ENCODE data around the gene PCDHGC5. TPM values are rescaled to one million over a fixed set of nuclear protein-coding genes. Genes with fewer than 3 reads are reported as not detected.

The PCDHGC5 gene
- polyA plus RNA-seq, 6 donors from 2014 or later = not detected

DNA sequence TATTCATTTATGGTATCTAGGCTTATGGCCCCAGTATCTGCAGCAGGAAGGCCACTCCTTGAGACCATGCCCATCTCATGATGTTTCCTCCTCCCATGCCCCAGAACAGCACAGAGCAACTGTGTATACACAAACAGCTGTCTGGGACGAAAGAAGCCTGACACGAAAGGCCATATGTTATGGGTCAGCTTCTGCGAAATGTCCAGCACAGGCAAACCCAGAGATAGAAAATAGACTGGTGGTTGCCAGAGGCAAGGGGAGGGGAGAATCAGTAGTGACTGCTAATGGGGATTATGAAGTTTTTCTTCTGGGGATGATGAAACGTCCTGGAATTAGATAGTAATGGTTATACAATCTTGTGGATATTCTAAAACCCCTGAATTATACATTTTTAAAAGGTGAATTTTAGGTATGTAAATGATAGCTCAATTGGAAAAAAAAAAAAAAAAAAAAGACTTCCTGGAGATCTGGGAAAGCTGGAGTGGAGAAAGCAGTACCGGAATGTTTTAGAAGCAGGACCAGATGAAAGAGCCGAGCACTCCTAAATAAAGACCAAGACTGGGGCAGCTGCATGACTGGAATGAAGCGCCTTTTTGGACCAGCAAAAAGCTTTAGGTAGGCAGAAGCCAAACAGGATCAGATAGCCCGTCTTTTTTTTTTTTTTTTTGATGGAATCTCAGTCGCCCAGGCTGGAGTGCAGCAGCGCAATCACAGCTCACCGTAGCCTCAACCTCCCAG is 29.2 kb downstream of the PCDHGC5 start:
- no peak for ATAC-seq (ENCODE audit: low read depth in 2 of 2)
- Mint-ChIP-seq H3K4me3 (peak overlapping the region in 1 of 8 donors; percentile 18), H3K9me3 (no peaks in the 10 kb centered on the region), H3K4me1 (peaks cover 17 to 37% (median 34%) of the 10 kb centered on the region in 3 donors), H3K27ac (peak overlapping the region in 1 of 6 donors; percentile 32), H3K27me3 (no peaks in the 10 kb centered on the region), H3K36me3 (peaks cover 34 to 38% of the 10 kb centered on the region in 2 donors)
- DNase-seq = no peak

- no peaks in the 10 kb centered on the region for H3K9me3 Mint-ChIP-seq
- no peak for DNase-seq
- H3K4me1 Mint-ChIP-seq = peaks cover 13 to 34% (median 28%) of the 10 kb centered on the region in 3 donors
- no peak overlapping the region for H3K4me3 Mint-ChIP-seq
- H3K27me3 Mint-ChIP-seq = no peaks in the 10 kb centered on the region
- peaks cover 34 to 38% of the 10 kb centered on the region in 2 donors for H3K36me3 Mint-ChIP-seq
- H3K27ac Mint-ChIP-seq = peak overlapping the region in 2 of 6 donors; percentile 29 to 37
- no peak for ATAC-seq (ENCODE audit: low read depth in 2 of 2)
Observed at GRCh38 chr5:141518618-141519015, 29.7 kb downstream of the PCDHGC5 start.

DNA sequence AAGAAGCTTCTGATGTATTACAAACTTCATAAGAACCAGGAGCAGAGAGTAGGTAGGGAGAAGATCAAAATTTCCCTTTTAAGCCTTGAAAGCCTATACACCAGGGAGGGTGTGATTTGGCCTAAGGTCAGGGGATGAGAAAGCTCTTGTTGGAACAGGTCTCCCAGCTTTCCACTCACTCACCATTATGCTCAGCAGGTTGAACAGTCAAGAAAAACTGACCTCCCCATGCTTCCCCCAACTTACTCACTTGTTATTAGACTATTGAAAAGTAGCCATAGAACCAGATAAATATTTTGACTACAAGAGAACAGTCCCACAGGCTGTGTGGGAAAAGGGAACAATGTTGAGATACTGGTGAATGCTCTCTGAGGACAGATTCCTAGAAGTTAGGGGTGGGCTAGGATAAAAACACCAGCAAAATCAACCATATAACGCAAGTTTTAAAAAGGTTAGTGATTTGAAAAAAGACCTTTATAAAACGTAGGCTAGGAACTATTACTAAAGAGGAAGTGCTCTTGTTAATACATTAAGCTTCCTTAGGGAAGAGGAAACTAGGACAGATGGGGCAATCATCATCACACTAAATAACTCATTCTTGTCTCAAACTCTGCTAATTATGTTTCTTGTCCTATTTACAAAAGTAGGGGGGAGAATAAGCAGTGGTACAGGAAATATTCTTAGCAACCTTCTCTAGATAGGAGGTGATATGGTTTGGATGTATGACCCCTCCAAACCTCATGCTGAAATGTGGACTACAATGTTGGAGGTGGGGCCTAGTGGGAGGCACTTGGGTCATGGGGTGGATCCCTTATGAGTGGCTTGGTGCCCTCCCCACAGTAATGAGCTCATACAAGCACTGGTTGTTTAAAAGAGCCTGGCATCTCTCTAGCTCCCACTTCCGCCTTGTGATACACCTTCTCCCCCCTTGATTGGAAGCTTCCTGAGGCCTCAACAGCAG is 31.0 kb downstream of the PCDHGC5 start:
- peaks cover 8 to 25% (median 16%) of the 10 kb centered on the region in 3 donors for H3K4me1 Mint-ChIP-seq
- no peaks in the 10 kb centered on the region for H3K27me3 Mint-ChIP-seq
- peak overlapping the region in 1 of 6 donors; percentile 90 for H3K27ac Mint-ChIP-seq
- ATAC-seq (ENCODE audit: low read depth in 2 of 2) = no peak
- peaks cover 38 to 40% of the 10 kb centered on the region in 2 donors for H3K36me3 Mint-ChIP-seq
- no peak overlapping the region for H3K4me3 Mint-ChIP-seq
- H3K9me3 Mint-ChIP-seq = no peaks in the 10 kb centered on the region
- DNase-seq = no peak

GRCh38 chr5:141521244-141521781 is 32.4 kb downstream of the PCDHGC5 start:
- Mint-ChIP-seq H3K4me3 (no peak overlapping the region), H3K4me1 (peaks cover 2 to 18% (median 10%) of the 10 kb centered on the region in 3 donors), H3K36me3 (peaks cover 43 to 48% of the 10 kb centered on the region in 2 donors), H3K9me3 (no peaks in the 10 kb centered on the region), H3K27ac (peak overlapping the region in 1 of 6 donors; percentile 35), H3K27me3 (no peaks in the 10 kb centered on the region)
- DNase-seq = no peak
- no peak for ATAC-seq (ENCODE audit: low read depth in 2 of 2)

DNA sequence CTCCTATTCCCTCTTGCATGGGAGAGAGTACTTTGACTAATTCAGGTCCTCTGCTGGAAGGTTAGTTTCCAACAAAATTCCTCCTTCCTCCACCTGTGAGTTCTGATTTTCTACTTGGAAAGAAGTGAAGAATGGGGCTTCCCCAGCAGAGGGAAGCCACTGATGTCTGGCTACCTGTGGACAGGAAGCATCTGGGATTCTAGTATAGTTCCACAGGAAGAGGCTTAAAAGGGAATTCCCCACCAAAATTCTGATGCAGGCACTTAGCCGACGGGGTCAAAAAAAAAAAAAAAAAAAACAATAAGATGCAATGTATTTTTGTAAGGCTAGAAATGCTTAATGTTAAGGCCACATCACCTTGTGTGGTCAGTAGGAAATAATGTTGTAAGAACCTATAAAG is 33.4 kb downstream of the PCDHGC5 start:
- peaks cover 46 to 53% of the 10 kb centered on the region in 2 donors for H3K36me3 Mint-ChIP-seq
- H3K27me3 Mint-ChIP-seq = no peaks in the 10 kb centered on the region
- peak overlapping the region in 3 of 6 donors; percentile 45 to 62 (median 50) for H3K27ac Mint-ChIP-seq
- peaks cover 0 to 16% (median 5%) of the 10 kb centered on the region in 3 donors for H3K4me1 Mint-ChIP-seq
- no peak overlapping the region for H3K4me3 Mint-ChIP-seq
- DNase-seq (no peak), ATAC-seq (ENCODE audit: low read depth in 2 of 2) (peak in 1 of 2 donors; percentile 39)
- H3K9me3 Mint-ChIP-seq = no peaks in the 10 kb centered on the region

DNA sequence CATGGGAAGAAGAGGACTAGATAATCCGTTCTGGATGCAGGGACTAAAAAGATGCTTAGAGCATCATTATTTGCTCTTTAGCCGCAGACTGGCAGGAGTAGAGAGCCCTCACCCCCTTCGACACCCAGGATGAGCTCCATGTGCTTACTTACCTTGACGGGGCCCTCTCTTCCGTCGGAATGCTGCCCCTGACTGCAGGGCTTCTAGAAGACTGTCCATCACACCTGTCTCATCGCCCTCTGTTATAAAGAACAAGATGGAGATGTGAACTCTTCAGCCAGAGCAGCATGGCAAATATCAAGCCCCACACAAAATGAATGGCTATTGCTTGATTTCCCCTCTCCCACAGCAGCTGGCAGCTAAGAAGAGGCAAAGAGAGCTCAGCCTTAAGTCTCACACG is 35.1 kb downstream of the PCDHGC5 start:
- peaks cover 0 to 16% (median 5%) of the 10 kb centered on the region in 3 donors for H3K4me1 Mint-ChIP-seq
- H3K27me3 Mint-ChIP-seq = no peaks in the 10 kb centered on the region

DNA sequence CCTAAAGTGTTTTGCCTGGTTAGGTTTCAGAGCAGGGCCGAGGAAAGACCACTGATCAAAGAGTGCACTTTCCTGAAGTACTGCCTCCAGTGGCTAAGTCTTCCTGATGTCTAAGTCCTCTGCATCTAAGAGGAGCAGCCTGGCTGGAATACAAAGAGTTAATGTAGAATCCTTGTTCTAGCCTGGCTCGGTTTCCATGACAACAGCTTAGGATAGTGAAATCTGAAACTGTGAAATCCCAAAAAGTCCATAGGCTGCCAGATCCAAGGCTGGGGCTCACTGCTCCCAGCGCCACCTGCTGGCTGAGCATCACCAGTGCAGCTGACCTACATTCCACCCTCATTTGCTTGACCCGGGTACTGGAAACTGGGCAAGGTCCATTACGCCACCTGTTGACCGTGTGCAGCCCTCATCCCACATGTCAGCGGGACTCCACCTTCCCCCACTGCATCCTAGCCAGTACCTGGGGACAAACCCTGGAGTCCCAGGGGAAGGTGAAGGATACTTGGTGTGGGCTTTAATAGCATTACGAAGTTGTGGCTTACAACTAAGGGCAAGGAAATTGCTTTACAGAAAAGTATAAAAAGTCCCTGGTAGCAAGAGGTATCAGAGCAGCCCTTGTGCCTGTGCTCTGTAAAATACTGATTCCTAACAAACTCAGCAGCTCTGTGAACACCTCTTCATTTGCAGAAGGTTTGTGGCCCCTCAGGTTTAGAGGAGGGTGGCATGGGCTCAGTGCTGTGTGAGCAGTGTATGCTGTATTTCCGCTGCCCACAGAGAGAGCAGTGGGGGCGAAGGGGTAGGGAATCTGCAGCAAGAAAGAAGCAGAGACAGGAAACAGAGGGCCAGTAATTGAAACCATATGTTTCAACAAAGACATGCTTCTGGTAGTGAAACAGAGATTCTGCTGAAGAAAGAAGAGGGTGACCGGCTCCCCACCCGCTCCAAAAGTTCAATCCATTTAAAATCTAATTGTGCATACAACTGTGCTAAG is 36.0 kb downstream of the PCDHGC5 start:
- ATAC-seq (ENCODE audit: low read depth in 2 of 2) = peak; percentile 60 to 70
- H3K36me3 Mint-ChIP-seq = peaks cover 50 to 60% of the 10 kb centered on the region in 2 donors
- peak overlapping the region in 4 of 6 donors; percentile 36 to 93 (median 56) for H3K27ac Mint-ChIP-seq
- DNase-seq = peak; percentile 39
- H3K9me3 Mint-ChIP-seq = no peaks in the 10 kb centered on the region
- H3K27me3 Mint-ChIP-seq = no peaks in the 10 kb centered on the region
- peaks cover 0 to 16% (median 5%) of the 10 kb centered on the region in 3 donors for H3K4me1 Mint-ChIP-seq
- peak overlapping the region in 1 of 8 donors; percentile 55 for H3K4me3 Mint-ChIP-seq

More for the DNA sequence above, 35.1 kb downstream of the PCDHGC5 start:
- peaks cover 57 to 59% of the 10 kb centered on the region in 2 donors for H3K36me3 Mint-ChIP-seq
- H3K27ac Mint-ChIP-seq = no peak overlapping the region
- ATAC-seq (ENCODE audit: low read depth in 2 of 2) (no peak), DNase-seq (no peak)
- H3K9me3 Mint-ChIP-seq = no peaks in the 10 kb centered on the region
- H3K4me3 Mint-ChIP-seq = no peak overlapping the region

GRCh38 chr5:141525653-141526052 is 36.8 kb downstream of the PCDHGC5 start:
- peaks cover 0 to 16% (median 5%) of the 10 kb centered on the region in 3 donors for H3K4me1 Mint-ChIP-seq
- H3K9me3 Mint-ChIP-seq = no peaks in the 10 kb centered on the region
- H3K4me3 Mint-ChIP-seq = peak overlapping the region in 1 of 8 donors; percentile 15
- peak overlapping the region in 3 of 6 donors; percentile 8 to 72 (median 32) for H3K27ac Mint-ChIP-seq
- DNase-seq = no peak
- ATAC-seq (ENCODE audit: low read depth in 2 of 2) = no peak
- H3K36me3 Mint-ChIP-seq = peaks cover 50 to 53% of the 10 kb centered on the region in 2 donors
- no peaks in the 10 kb centered on the region for H3K27me3 Mint-ChIP-seq

- Mint-ChIP-seq H3K4me1 (peaks cover 0 to 12% (median 0%) of the 10 kb centered on the region in 3 donors), H3K36me3 (peaks cover 38 to 42% of the 10 kb centered on the region in 2 donors), H3K9me3 (no peaks in the 10 kb centered on the region), H3K27me3 (no peaks in the 10 kb centered on the region), H3K27ac (no peak overlapping the region), H3K4me3 (no peak overlapping the region)
- ATAC-seq (ENCODE audit: low read depth in 2 of 2) (no peak), DNase-seq (no peak)
Observed at GRCh38 chr5:141527426-141527825, 38.5 kb downstream of the PCDHGC5 start.

- H3K9me3 Mint-ChIP-seq = no peaks in the 10 kb centered on the region
- H3K4me1 Mint-ChIP-seq = peaks cover 0 to 6% (median 0%) of the 10 kb centered on the region in 3 donors
- H3K27ac Mint-ChIP-seq = peak overlapping the region in 2 of 6 donors; percentile 39 to 50
- peaks cover 37 to 42% of the 10 kb centered on the region in 2 donors for H3K36me3 Mint-ChIP-seq
- ATAC-seq (ENCODE audit: low read depth in 2 of 2) (no peak), DNase-seq (no peak)
- no peak overlapping the region for H3K4me3 Mint-ChIP-seq
- H3K27me3 Mint-ChIP-seq = no peaks in the 10 kb centered on the region
Observed at GRCh38 chr5:141528291-141528984, 39.6 kb downstream of the PCDHGC5 start.

DNA sequence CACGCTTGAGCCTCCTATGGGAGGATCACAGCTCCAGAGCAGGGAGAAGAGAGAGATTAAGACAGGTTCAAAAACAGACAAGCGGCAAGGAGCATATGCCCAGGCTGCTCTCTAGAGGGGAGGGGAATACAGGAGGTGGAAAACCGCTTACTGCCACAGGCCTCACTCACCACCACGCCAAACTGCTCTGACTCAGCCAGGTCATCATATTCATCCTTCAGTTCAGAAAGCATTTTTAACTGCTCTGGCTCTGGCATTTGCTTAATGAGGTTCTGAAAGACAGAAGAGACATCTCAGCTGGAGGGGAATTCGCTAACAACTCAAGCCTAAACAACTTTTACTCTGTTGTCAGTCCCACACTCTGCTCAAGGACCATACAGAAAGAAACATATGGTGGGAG is 40.1 kb downstream of the PCDHGC5 start:
- H3K36me3 Mint-ChIP-seq = peaks cover 37 to 42% of the 10 kb centered on the region in 2 donors
- no peak for DNase-seq
- no peak overlapping the region for H3K4me3 Mint-ChIP-seq
- H3K9me3 Mint-ChIP-seq = no peaks in the 10 kb centered on the region
- ATAC-seq (ENCODE audit: low read depth in 2 of 2) = no peak
- peak overlapping the region in 1 of 6 donors; percentile 24 for H3K27ac Mint-ChIP-seq
- peaks cover 0 to 6% (median 0%) of the 10 kb centered on the region in 3 donors for H3K4me1 Mint-ChIP-seq
- H3K27me3 Mint-ChIP-seq = no peaks in the 10 kb centered on the region

GRCh38 chr5:141529873-141530272 is 41.0 kb downstream of the PCDHGC5 start:
- Mint-ChIP-seq H3K9me3 (no peaks in the 10 kb centered on the region), H3K4me3 (no peak overlapping the region), H3K4me1 (peaks cover 3 to 6% (median 6%) of the 10 kb centered on the region in 3 donors), H3K36me3 (peaks cover 36 to 46% of the 10 kb centered on the region in 2 donors), H3K27ac (peak overlapping the region in 1 of 6 donors; percentile 28), H3K27me3 (no peaks in the 10 kb centered on the region)
- ATAC-seq (ENCODE audit: low read depth in 2 of 2) = peak in 1 of 2 donors; percentile 35
- DNase-seq = no peak
